Coronary artery (tissue), 2 donors: ENCODE data around the gene PTPN2.
A peak's percentile ranks its signal among the peaks of the same experiment; 100 is the strongest.

Experiments used
- DNase-seq: peaks from one replicate; pipeline ENCODE4 v3.0.0-alpha.2; 2017; ENCODE audit warnings: low spot score
- H3K27ac ChIP-seq, 2 donors: fragments of 200-600 bp; sonication (generic); one replicate each; pipeline ENCODE4 v1.5.1; 2016 to 2019
- H3K4me3 ChIP-seq: fragments of 200-600 bp; sonication (generic); 2 replicates; pipeline ENCODE4 v1.5.1; 2016; ENCODE audit warnings: mild to moderate bottlenecking, moderate library complexity
- CTCF ChIP-seq: fragments of 200-600 bp; sonication (generic); IDR thresholded peaks from one replicate; pipeline ENCODE4 v1.5.1; 2019; ENCODE audit warnings: antibody characterized with exemption

PTPN2 gene

GRCh38 chr18:12747530-12748315 is 136.3 kb downstream of the PTPN2 start:
- no peak for DNase-seq
- no peak for TF ChIP-seq CTCF
- Histone ChIP-seq H3K27ac (no peak overlapping the region), H3K4me3 (no peak overlapping the region)

- Histone ChIP-seq H3K27ac (no peak overlapping the region), H3K4me3 (no peak overlapping the region)
- no peak for TF ChIP-seq CTCF
- no peak for DNase-seq
Observed at GRCh38 chr18:12745095-12745795, 138.8 kb downstream of the PTPN2 start.

DNA sequence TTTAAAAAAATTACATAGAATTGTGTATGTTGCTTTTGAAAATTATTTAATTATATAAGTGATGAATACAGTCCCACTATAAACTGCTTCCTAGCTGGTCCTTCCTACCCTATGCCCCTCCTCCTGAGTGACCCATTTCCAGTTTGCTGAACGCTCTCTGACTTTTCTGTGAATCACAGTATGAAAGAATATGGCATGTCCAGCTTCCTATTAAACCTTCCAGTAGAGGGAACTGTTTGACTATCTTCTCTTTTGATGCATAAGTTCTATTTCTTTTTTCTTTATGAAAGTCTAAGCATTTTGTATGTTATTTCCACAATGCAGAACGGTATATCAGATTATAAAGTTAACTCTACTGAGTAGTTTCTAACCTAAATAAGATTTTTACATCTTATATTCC is 139.9 kb downstream of the PTPN2 start:
- peak; percentile 44 for TF ChIP-seq CTCF
- Histone ChIP-seq H3K4me3 (no peak overlapping the region), H3K27ac (no peak overlapping the region)
- no peak for DNase-seq

GRCh38 chr18:12742453-12742852 is 141.6 kb downstream of the PTPN2 start:
- DNase-seq = no peak
- Histone ChIP-seq H3K27ac (no peak overlapping the region), H3K4me3 (no peak overlapping the region)
- TF ChIP-seq CTCF = no peak
